BE2C (cell line): Measurements from ENCODE around the gene TCERG1L.

Experiments used
- DNase-seq: peaks from one replicate; pipeline ENCODE4 v3.0.0-alpha.2; 2020
- H3K27me3 ChIP-seq: fragments of 250-450 bp; sonication (Bioruptor Pico); 2 replicates; pipeline ENCODE4 v1.5.1; 2020; ENCODE audit warnings: mild to moderate bottlenecking
- H3K36me3 ChIP-seq: fragments of 250-450 bp; sonication (Bioruptor Pico); 2 replicates; pipeline ENCODE4 v1.5.1; 2020; ENCODE audit warnings: mild to moderate bottlenecking
- H3K4me1 ChIP-seq: fragments of 250-450 bp; sonication (Bioruptor Pico); 2 replicates; pipeline ENCODE4 v1.5.1; 2020
- H3K4me3 ChIP-seq: 2 replicates; pipeline ENCODE4 v1.5.1; 2011; ENCODE audit warnings: low read depth, low read length
- H3K9me3 ChIP-seq: fragments of 250-450 bp; sonication (Bioruptor Pico); 2 replicates; pipeline ENCODE4 v1.5.1; 2020
- CTCF ChIP-seq: IDR thresholded peaks from 2 replicates; pipeline ENCODE4 v1.5.1; 2012; ENCODE audit warnings: mild to moderate bottlenecking, low read depth, low read length

The TCERG1L gene

GRCh38 chr10:131175891-131176290, 135.6 kb downstream of the TCERG1L start:
- Histone ChIP-seq H3K27me3 (no peaks in the 10 kb centered on the region), H3K36me3 (no peaks in the 10 kb centered on the region), H3K4me3 (no peak overlapping the region), H3K9me3 (no peaks in the 10 kb centered on the region), H3K4me1 (no peaks in the 10 kb centered on the region)
- TF ChIP-seq CTCF, result no peak
- DNase-seq, result no peak

- DNase-seq, result no peak
- Histone ChIP-seq H3K4me1 (no peaks in the 10 kb centered on the region), H3K27me3 (no peaks in the 10 kb centered on the region), H3K9me3 (no peaks in the 10 kb centered on the region), H3K4me3 (no peak overlapping the region), H3K36me3 (no peaks in the 10 kb centered on the region)
- TF ChIP-seq CTCF, result no peak
These were observed 136.6 kb downstream of the TCERG1L start for GRCh38 chr10:131174651-131175540.

GRCh38 chr10:131174211-131174565, 137.3 kb downstream of the TCERG1L start:
- H3K36me3 ChIP-seq, result no peaks in the 10 kb centered on the region
- H3K9me3 ChIP-seq, result no peaks in the 10 kb centered on the region
- H3K4me1 ChIP-seq, result no peaks in the 10 kb centered on the region
- H3K27me3 ChIP-seq, result no peaks in the 10 kb centered on the region
- no peak overlapping the region for H3K4me3 ChIP-seq
- TF ChIP-seq CTCF, result no peak
- no peak for DNase-seq

- DNase-seq, result no peak
- no peak for TF ChIP-seq CTCF
- no peaks in the 10 kb centered on the region for H3K4me1 ChIP-seq
- H3K9me3 ChIP-seq, result no peaks in the 10 kb centered on the region
- no peaks in the 10 kb centered on the region for H3K27me3 ChIP-seq
- H3K36me3 ChIP-seq, result no peaks in the 10 kb centered on the region
- H3K4me3 ChIP-seq, result no peak overlapping the region
These were observed 137.9 kb downstream of the TCERG1L start for GRCh38 chr10:131173484-131174210.

GRCh38 chr10:131172433-131172832, 139.1 kb downstream of the TCERG1L start:
- no peak for TF ChIP-seq CTCF
- Histone ChIP-seq H3K27me3 (no peaks in the 10 kb centered on the region), H3K9me3 (no peaks in the 10 kb centered on the region), H3K4me3 (no peak overlapping the region), H3K4me1 (no peaks in the 10 kb centered on the region), H3K36me3 (no peaks in the 10 kb centered on the region)
- no peak for DNase-seq

GRCh38 chr10:131169146-131169545, 142.4 kb downstream of the TCERG1L start:
- no peak overlapping the region for H3K4me3 ChIP-seq
- no peaks in the 10 kb centered on the region for H3K4me1 ChIP-seq
- no peaks in the 10 kb centered on the region for H3K27me3 ChIP-seq
- H3K9me3 ChIP-seq, result no peaks in the 10 kb centered on the region
- no peaks in the 10 kb centered on the region for H3K36me3 ChIP-seq
- no peak for TF ChIP-seq CTCF
- no peak for DNase-seq
